Panc1 (cell line): ENCODE measurements around the gene CORO7.

Experiments
- CTCF ChIP-seq: fragments of 450-650 bp; IDR thresholded peaks from 2 replicates; pipeline ENCODE4 v1.5.1; 2017; ENCODE audit warnings: mild to moderate bottlenecking
- REST ChIP-seq, 2 experiments: IDR thresholded peaks; 2 replicates each; pipeline ENCODE4 v1.6.1; 2011 to 2012; ENCODE audit warnings: low read depth in 2 of 2, control low read depth in 1 of 2, low read length in 1 of 2, mild to moderate bottlenecking in 1 of 2, moderate library complexity in 1 of 2; ENCODE audit not compliant: insufficient read depth in 1 of 2
- TCF7L2 ChIP-seq: IDR thresholded peaks from 2 replicates; pipeline ENCODE4 v1.6.1; 2011; ENCODE audit warnings: mild to moderate bottlenecking, low read depth, low read length, inconsistent platforms

GRCh38 chr16:4420505-4421105 lies 4.2 kb upstream of the CORO7 start:
- TF ChIP-seq CTCF (no peak), REST (IDR thresholded peaks at IDR 0.05; ENCODE audit: insufficient read depth in 1 of 2, low read depth in 2 of 2, low read length in 1 of 2) (no peak), TCF7L2 (no peak)
